ENCODE data around the gene GRIP1.

DNA sequence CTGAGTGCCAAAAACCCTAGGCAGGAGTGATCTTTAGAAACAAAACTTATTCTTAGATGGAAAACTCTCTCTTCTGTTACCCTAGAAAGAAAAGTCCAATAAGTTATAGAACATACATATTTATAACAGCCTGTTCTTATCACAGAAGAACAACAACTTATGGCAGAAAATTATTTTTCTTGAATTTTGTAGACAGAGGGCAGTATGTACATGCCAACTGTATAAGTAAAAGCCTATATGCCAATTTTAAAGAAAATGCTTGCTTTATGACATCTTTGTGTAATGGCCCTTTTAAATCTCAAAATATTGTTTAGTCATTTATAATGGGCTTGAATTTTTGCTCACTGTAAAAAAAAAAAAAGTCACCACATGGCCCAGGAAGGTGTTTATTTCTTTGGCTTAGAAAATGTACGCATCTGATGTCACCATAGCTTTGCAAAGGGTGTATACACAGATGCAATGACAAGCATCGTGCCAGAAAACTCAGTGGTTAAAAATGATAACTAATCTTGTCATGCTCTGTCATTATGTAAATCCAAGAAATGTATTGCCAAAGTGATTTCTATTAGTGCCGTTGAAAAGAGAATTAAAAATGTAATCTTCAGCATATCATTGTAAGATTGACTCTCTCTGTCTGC lies 38.3 kb upstream of the GRIP1 start:
- no peak for TF ChIP-seq CTCF (IDR thresholded peaks at IDR 0.05; ENCODE audit: extremely low read depth in 1 of 2, insufficient read depth in 1 of 2, low read depth in 1 of 2, low read length in 2 of 2)
- no peak for TF ChIP-seq POLR2A (IDR thresholded peaks at IDR 0.05; ENCODE audit: low read depth, low read length)
- TF ChIP-seq EZH2 (IDR thresholded peaks at IDR 0.05; ENCODE audit: borderline replicate concordance, low read depth, low read length, severe bottlenecking): no peak
- no peak for TF ChIP-seq MAX (IDR thresholded peaks at IDR 0.05; ENCODE audit: insufficient read depth, insufficient read length)
- no peak for TF ChIP-seq POLR2AphosphoS5 (IDR thresholded peaks at IDR 0.05; ENCODE audit: insufficient read depth, low read depth, low read length)

Measured in endothelial cell of umbilical vein (primary cell).